ENCODE measurements around the gene TCEAL8.
A peak's percentile ranks its signal among the peaks of the same experiment; 100 is the strongest.

TCEAL8 gene

DNA sequence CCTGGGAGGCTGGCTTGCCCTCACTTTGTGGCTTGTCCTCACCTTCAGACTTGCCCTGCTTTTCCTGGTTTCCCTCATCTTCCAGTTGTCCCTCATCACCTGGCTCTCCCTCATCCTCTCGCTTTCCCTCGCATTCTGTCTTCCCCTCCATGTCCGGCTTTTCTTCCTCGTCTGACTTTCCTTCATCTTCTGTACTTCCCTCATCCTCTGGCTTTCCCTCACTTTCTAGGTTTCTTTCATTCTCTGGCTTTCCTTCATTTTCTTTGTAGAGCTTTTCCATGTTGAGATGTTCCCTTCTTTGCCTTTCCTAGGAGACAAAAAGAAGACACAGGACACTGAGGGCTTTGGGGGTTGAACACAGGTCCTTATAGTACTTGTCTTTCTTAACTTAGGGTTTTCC, 19.3 kb upstream of the TCEAL8 start:
- no peak for DNase-seq (ENCODE audit: low read depth)
- TF ChIP-seq, protein P1, sequence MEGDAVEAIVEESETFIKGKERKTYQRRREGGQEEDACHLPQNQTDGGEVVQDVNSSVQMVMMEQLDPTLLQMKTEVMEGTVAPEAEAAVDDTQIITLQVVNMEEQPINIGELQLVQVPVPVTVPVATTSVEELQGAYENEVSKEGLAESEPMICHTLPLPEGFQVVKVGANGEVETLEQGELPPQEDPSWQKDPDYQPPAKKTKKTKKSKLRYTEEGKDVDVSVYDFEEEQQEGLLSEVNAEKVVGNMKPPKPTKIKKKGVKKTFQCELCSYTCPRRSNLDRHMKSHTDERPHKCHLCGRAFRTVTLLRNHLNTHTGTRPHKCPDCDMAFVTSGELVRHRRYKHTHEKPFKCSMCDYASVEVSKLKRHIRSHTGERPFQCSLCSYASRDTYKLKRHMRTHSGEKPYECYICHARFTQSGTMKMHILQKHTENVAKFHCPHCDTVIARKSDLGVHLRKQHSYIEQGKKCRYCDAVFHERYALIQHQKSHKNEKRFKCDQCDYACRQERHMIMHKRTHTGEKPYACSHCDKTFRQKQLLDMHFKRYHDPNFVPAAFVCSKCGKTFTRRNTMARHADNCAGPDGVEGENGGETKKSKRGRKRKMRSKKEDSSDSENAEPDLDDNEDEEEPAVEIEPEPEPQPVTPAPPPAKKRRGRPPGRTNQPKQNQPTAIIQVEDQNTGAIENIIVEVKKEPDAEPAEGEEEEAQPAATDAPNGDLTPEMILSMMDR (IDR thresholded peaks at IDR 0.05; ENCODE audit: insufficient read depth, low read depth, low read length, missing control alignments), result no peak
- no peak overlapping the region for H3K4me3 ChIP-seq (ENCODE audit: low read depth, low read length)

DNA sequence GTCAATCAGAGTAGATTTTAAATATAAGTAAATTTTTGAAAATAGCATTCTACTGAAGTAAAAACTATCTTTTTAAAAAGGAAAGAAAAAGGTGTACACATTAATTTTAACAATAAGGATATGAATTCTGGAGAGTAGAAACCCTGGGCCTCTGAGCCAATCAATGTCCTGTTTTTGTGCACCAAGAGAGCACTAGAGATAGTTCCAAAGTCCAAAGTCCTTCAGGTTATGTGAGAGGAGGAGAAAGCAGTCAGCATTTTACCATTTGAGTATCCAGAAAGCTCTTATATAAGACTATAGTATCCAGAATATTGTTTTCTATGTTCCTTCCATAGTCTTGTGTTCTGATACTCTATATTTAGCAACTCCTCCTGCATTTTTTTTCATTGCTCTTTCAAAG, 3.3 kb upstream of the TCEAL8 start:
- no peak overlapping the region for H3K4me3 ChIP-seq (ENCODE audit: low read depth, low read length)
- TF ChIP-seq, protein P1 (IDR thresholded peaks at IDR 0.05; ENCODE audit: insufficient read depth, low read depth, low read length, missing control alignments), result no peak
- no peak for DNase-seq (ENCODE audit: low read depth)

GRCh38 chrX:103256651-103257050, 1.7 kb upstream of the TCEAL8 start:
- H3K4me3 ChIP-seq (ENCODE audit: low read depth, low read length), result no peak overlapping the region
- DNase-seq (ENCODE audit: low read depth), result no peak
- TF ChIP-seq, protein P1 (IDR thresholded peaks at IDR 0.05; ENCODE audit: insufficient read depth, low read depth, low read length, missing control alignments), result no peak

DNA sequence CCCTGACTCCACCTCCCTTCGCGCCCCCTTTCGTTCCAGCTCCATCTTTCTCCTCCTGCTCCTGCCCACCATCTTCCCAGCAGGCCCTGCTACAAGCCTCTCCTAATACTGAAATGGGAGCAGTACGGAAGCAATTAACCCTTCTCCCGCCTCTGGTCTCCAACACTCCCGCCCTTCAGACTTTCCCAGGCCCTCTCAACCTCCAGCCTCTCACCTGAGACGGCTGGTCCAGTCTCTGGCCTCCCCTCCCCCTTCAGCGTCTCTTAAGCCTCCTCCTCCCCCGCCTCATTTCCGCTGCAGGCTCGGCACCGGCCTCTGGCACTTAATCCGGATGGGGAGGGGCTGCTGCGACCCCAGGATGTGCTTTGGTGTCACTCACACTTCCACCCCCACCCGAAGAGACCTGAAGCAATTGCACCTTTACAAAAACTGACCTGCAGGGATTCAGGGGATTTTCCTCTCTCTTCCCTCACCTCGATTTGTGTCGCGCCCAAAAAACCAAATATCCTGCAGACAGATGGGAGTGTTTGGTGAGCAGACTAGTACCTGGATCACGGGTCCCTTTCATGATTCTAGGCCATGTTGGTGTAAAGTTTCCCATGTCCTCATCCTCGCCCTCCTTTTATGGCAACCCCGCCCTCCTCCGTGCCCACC, 657 bp downstream of the TCEAL8 start:
- DNase-seq (ENCODE audit: low read depth), result peak; percentile 64
- TF ChIP-seq, protein P1 (IDR thresholded peaks at IDR 0.05; ENCODE audit: insufficient read depth, low read depth, low read length, missing control alignments), result no peak
- peak overlapping the region; percentile 89 for H3K4me3 ChIP-seq (ENCODE audit: low read depth, low read length)

DNA sequence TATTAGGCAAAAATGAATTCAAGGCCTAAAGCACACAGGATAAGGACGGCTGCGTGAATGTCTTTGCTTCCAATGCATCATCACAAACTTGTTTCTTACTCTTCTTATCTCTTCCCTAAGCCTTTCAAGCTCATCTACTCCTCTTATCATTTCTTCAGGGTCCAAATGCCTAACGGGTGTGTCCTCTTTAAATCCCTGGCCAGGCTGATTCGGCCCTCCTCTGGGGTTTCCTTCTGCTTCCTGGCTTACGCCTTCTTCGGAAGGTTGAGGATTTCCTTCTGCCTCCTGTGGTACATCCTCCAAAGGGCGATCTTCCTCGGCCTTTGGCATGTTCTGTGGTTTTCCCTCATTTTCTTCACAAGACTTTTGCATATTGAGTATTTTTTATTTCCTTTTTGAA, 1.3 kb downstream of the TCEAL8 start:
- no peak overlapping the region; the same call in 1 of the 2 replicates for H3K4me3 ChIP-seq (ENCODE audit: low read depth, low read length)
- TF ChIP-seq, protein P1 (IDR thresholded peaks at IDR 0.05; ENCODE audit: insufficient read depth, low read depth, low read length, missing control alignments), result no peak
- no peak for DNase-seq (ENCODE audit: low read depth)

DNA sequence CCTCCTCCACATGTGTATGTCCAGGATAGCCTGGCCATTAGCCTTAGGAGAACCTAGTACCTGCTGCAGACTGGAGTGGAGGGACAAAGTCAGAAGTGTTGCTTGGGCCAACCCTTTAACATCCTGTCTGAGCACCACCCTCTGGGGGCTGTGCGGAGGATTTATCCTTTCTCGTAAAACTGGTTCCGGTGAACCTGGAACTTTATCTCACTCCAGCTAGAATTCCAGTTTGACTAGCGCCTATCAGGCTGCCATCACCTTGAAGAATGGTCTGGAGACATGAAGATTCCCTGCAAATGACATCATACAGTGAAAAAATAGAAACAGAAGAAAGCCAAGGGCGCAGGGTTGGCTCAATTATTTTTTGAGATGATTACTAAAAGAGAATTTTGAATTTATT, 4.0 kb downstream of the TCEAL8 start:
- no peak for DNase-seq (ENCODE audit: low read depth)
- TF ChIP-seq, protein P1 (IDR thresholded peaks at IDR 0.05; ENCODE audit: insufficient read depth, low read depth, low read length, missing control alignments), result no peak
- no peak overlapping the region for H3K4me3 ChIP-seq (ENCODE audit: low read depth, low read length)

- TF ChIP-seq, protein P1 (IDR thresholded peaks at IDR 0.05; ENCODE audit: insufficient read depth, low read depth, low read length, missing control alignments), result no peak
These were observed 5.2 kb downstream of the TCEAL8 start for GRCh38 chrX:103249805-103250204.

More at GRCh38 chrX:103249805-103250204, 5.2 kb downstream of the TCEAL8 start:
- H3K4me3 ChIP-seq (ENCODE audit: low read depth, low read length), result no peak overlapping the region
- no peak for DNase-seq (ENCODE audit: low read depth)

All from GM12865 (cell line).